Suprapubic skin (tissue), 4 donors: ENCODE data around the gene EGR4. TPM values are rescaled to one million over a fixed set of nuclear protein-coding genes. Genes with fewer than 3 reads are reported as not detected.

Source experiments
- DNase-seq, 2 donors: peaks; one replicate each; pipeline ENCODE4 v3.0.0-alpha.2; 2019; ENCODE audit warnings: low spot score in 2 of 2
- H3K27ac ChIP-seq: fragments of 200-600 bp; sonication (generic); one replicate; pipeline ENCODE4 v1.5.1; 2019
- H3K27me3 ChIP-seq: fragments of 200-600 bp; sonication (generic); one replicate; pipeline ENCODE4 v1.5.1; 2019
- H3K36me3 ChIP-seq: fragments of 200-600 bp; sonication (generic); one replicate; pipeline ENCODE4 v1.5.1; 2019
- H3K4me1 ChIP-seq: fragments of 200-600 bp; sonication (generic); one replicate; pipeline ENCODE4 v1.5.1; 2019
- H3K4me3 ChIP-seq: fragments of 200-600 bp; sonication (generic); one replicate; pipeline ENCODE4 v1.5.1; 2019; ENCODE audit warnings: mild to moderate bottlenecking
- H3K9me3 ChIP-seq: fragments of 200-600 bp; sonication (generic); one replicate; pipeline ENCODE4 v1.5.1; 2019
- EP300 ChIP-seq: sonication (generic); formaldehyde crosslinking; IDR thresholded peaks from one replicate; pipeline ENCODE4 v1.6.1; 2017; ENCODE audit warnings: antibody characterized with exemption
- POLR2A ChIP-seq, 2 donors: fragments of 450-650 bp; IDR thresholded peaks; one replicate each; pipeline ENCODE4 v1.6.1; 2017; ENCODE audit warnings: antibody characterized with exemption in 2 of 2, mild to moderate bottlenecking in 2 of 2, moderate library complexity in 2 of 2
- POLR2AphosphoS5 ChIP-seq, 3 donors: sonication (generic); formaldehyde crosslinking; IDR thresholded peaks; one replicate each; pipeline ENCODE4 v1.6.1; 2017; ENCODE audit warnings: antibody characterized with exemption in 3 of 3
- WGBS: methylation state at CpG from one replicate; pipeline ENCODE4 v1.1.5; 2018; 5-methylcytosine and 5-hydroxymethylcytosine counted together
- total RNA-seq, 4 donors: library from RNA; depleted of rRNA; stranded (reverse); fragments of >200 nt; gene quantifications; one replicate each; pipeline ENCODE4 v1.1.0, GENCODE V29; 2016
- TF ChIP-seq, protein P1 (sequence below), 2 donors: fragments of 200-600 bp in 1 of 2; fragments of 450-650 bp in 1 of 2; sonication (generic) in 1 of 2; IDR thresholded peaks; one replicate each; pipeline ENCODE4 v1.5.1; 2016 to 2019; ENCODE audit warnings: antibody characterized with exemption in 2 of 2, mild to moderate bottlenecking in 1 of 2, moderate library complexity in 1 of 2

EGR4 gene
- total RNA-seq, 4 donors from 2014 or later, result not detected

DNA sequence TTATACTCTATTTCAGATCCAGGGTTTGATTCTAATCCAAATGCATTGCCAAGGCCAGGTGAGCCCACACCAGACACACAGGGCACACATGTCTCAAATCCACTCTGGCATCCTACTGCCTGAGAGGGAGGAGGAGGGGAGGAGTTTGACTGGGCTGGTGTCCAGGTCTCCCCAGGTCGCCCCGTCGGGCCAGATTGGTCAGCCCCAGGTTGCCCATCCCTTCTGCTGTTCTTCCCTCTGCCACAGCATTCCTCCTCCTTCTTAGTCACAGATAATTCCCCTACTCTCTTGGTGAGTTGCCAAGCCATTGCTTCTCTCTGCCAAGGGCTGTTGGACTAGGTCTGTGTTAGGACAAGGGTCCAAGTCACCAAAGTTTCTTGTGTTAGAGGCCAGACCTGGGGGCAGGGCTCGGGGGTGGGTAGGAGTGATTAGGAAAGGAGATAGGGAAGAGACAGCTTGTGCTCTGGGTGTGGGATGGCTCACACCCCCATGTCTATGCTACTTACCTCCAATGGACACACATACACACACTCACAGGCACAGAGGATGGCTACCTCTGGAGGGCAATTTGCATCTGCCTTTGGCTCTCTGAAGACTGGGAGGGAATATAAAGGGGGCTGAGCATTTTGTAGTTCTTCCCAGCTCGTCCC is 2.5 kb upstream of the EGR4 start:
- Histone ChIP-seq H3K9me3 (no peaks in the 10 kb centered on the region), H3K4me3 (no peak overlapping the region), H3K4me1 (peaks cover 30% of the 10 kb centered on the region), H3K27ac (no peak overlapping the region), H3K36me3 (no peaks in the 10 kb centered on the region), H3K27me3 (peaks cover 90% of the 10 kb centered on the region)
- 33% methylated on average over 5 of the region's 5 CpGs for WGBS
- no peak for DNase-seq
- no peak for TF ChIP-seq POLR2A (IDR thresholded peaks at IDR 0.05)
- no peak for TF ChIP-seq POLR2AphosphoS5 (IDR thresholded peaks at IDR 0.05)
- no peak for TF ChIP-seq EP300
- TF ChIP-seq, protein P1, sequence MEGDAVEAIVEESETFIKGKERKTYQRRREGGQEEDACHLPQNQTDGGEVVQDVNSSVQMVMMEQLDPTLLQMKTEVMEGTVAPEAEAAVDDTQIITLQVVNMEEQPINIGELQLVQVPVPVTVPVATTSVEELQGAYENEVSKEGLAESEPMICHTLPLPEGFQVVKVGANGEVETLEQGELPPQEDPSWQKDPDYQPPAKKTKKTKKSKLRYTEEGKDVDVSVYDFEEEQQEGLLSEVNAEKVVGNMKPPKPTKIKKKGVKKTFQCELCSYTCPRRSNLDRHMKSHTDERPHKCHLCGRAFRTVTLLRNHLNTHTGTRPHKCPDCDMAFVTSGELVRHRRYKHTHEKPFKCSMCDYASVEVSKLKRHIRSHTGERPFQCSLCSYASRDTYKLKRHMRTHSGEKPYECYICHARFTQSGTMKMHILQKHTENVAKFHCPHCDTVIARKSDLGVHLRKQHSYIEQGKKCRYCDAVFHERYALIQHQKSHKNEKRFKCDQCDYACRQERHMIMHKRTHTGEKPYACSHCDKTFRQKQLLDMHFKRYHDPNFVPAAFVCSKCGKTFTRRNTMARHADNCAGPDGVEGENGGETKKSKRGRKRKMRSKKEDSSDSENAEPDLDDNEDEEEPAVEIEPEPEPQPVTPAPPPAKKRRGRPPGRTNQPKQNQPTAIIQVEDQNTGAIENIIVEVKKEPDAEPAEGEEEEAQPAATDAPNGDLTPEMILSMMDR (IDR thresholded peaks at IDR 0.05), result no peak

DNA sequence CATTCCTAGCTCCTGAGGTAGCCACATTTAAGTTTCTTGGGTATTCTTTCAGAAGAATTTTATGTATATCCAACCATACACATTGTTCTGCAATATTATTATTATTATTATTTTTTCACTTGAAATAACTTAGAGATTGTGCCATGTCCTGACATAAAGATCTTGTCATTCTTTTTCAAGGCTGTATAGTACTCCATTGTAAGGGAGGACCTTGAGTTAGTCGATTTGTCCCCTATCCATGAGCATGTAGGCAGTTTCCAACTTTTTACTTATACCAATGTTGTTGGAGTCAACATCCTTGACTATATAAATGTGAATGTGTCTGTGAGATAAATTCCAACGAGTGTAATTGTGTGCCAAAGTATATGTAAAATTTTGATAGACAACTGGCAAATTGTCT is 891 bp upstream of the EGR4 start:
- 89% methylated on average over 2 of the region's 2 CpGs for WGBS
- DNase-seq, result no peak
- Histone ChIP-seq H3K4me1 (peaks cover 30% of the 10 kb centered on the region), H3K27me3 (peaks cover 94% of the 10 kb centered on the region), H3K36me3 (no peaks in the 10 kb centered on the region), H3K9me3 (no peaks in the 10 kb centered on the region), H3K27ac (no peak overlapping the region), H3K4me3 (no peak overlapping the region)
- TF ChIP-seq POLR2AphosphoS5 (IDR thresholded peaks at IDR 0.05), result no peak
- TF ChIP-seq, protein P1 (IDR thresholded peaks at IDR 0.05), result no peak
- TF ChIP-seq EP300, result no peak
- no peak for TF ChIP-seq POLR2A (IDR thresholded peaks at IDR 0.05)

DNA sequence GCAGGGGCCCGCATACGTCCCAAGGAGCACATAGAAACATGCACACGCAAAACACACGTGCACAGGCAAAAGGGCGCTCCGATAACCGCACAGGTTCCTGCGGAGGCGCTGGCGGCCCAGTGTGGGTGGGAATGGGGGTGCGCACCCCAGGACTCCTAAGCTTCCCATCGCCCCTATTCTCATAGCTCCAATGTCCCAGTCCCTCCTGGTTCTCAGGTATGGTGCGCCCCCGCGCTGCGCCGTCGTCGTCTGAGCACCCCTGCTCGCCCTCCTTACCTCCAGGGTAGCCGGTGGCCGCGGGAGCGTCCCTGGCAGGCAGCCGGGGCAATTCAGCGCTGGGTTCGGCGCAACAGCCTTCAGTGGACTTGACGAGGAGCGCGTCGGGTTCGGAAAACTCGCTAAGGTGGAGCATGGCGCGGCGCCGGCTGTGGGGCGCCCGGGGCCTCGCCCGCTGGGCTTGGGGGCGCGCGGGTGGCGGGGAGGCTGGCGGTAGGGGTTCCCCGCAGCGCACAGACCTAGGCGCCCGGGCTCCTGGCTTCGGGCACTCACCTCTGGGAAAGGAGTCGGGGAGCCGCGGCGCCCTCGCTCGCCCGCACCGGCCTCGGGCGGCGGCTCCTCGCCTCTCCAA is 328 bp downstream of the EGR4 start:
- peak overlapping the region; percentile 53 for H3K4me3 ChIP-seq
- H3K36me3 ChIP-seq, result no peaks in the 10 kb centered on the region
- H3K4me1 ChIP-seq, result peaks cover 30% of the 10 kb centered on the region
- peaks cover 94% of the 10 kb centered on the region for H3K27me3 ChIP-seq
- 0% methylated on average over 1 of the region's 64 CpGs for WGBS
- no peaks in the 10 kb centered on the region for H3K9me3 ChIP-seq
- no peak for DNase-seq
- no peak for TF ChIP-seq POLR2A (IDR thresholded peaks at IDR 0.05)
- no peak for TF ChIP-seq EP300
- TF ChIP-seq POLR2AphosphoS5 (IDR thresholded peaks at IDR 0.05), result no peak
- TF ChIP-seq, protein P1 (IDR thresholded peaks at IDR 0.05), result no peak
- no peak overlapping the region for H3K27ac ChIP-seq

DNA sequence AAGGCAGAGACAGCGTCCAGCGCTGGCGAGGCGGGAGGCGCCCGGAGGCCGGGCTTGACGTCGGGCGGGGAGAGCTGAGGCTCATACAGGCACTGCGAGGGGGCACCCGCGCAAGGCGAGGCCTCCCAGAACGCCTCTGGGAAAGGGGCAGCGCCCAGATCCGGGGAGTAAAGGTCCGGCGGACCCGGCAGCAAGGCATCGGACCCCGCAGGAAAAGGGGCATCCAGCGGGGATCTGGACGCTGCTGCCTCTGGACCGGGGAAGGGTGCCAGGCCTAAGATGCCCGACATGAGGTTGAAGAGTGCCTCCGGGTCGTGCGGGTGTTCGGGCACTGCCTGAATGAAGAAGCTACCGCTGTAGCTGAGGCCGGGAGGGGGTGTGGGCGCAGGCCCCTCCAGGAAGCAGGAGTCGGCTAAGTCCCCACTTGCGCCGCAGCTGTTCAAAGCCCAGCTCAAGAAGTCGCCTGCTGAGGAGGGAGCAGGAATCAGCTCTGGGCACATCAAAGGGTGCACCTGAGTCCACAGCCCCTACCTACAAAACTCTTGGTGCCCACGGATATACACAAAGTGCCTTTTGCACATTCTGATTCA is 937 bp downstream of the EGR4 start:
- TF ChIP-seq, protein P1 (IDR thresholded peaks at IDR 0.05), result no peak
- TF ChIP-seq POLR2AphosphoS5 (IDR thresholded peaks at IDR 0.05) (no peak), EP300 (no peak), POLR2A (IDR thresholded peaks at IDR 0.05) (no peak)
- no peaks in the 10 kb centered on the region for H3K9me3 ChIP-seq
- WGBS, result 4% methylated on average over 4 of the region's 38 CpGs
- peaks cover 30% of the 10 kb centered on the region for H3K4me1 ChIP-seq
- no peaks in the 10 kb centered on the region for H3K36me3 ChIP-seq
- no peak for DNase-seq
- H3K27me3 ChIP-seq, result peaks cover 91% of the 10 kb centered on the region
- H3K4me3 ChIP-seq, result no peak overlapping the region
- H3K27ac ChIP-seq, result no peak overlapping the region
